ENCODE results near the gene CLC. TPM values are rescaled to one million over a fixed set of nuclear protein-coding genes. Genes with fewer than 3 reads are reported as not detected.

CLC gene
- not detected for total RNA-seq
- 0.35 TPM for polyA plus RNA-seq (2013, experiment 1 of 2)
- polyA plus RNA-seq (2013, experiment 2 of 2) = 0.53 TPM
- 0 to 71.0 (median 0.62) reads per million in 172 experiments for total RNA-seq

DNA sequence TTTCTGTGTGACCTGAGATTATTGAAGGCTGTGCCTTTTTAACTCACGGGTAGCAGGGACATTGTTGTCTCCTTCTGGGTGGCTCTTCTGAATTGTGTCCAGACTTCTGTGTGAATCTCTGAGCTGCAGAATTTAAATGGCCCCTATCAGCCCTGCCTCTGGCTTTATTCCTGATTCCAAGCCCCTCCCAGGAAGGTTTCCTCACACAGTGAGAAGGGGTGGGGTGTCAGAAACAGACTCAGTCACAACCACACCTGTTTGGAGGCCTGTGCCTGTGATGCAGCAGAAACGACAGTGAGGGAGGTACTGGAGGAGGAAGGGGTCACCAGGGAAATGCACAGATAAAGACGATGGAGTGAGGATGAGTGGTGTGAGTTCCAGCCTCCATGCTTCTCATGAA lies at the start of gene CLC:
Gene CLC (minus strand): TSS at position 139 of the 400 bp plus-strand sequence. CDS start 77 bp downstream, at position 62.
- no peak for ATAC-seq (ENCODE audit: poor library complexity)
- H3K27ac Mint-ChIP-seq = no peak within 1 kb of the TSS
- DNase-seq = no peak
- Histone ChIP-seq H3K4me1 (ENCODE audit: insufficient read depth, low read length) (peaks cover 10% of the 10 kb centered on the region), H3K27me3 (ENCODE audit: control insufficient read depth in 1 of 2, insufficient read depth in 2 of 2, low read length in 2 of 2) (peaks cover 0 to 4% of the 10 kb centered on the region in 2 experiments), H3K9me3 (ENCODE audit: control insufficient read depth in 1 of 2, insufficient read depth in 1 of 2, low read length in 2 of 2) (no peaks in the 10 kb centered on the region), H3K36me3 (ENCODE audit: insufficient read depth, low read length) (no peaks in the 10 kb centered on the region), H3K4me3 (ENCODE audit: low read length) (no peak within 1 kb of the TSS), H3K27ac (ENCODE audit: low read depth in 1 of 2, low read length in 2 of 2) (no peak within 1 kb of the TSS)
- H3K4me1 Mint-ChIP-seq (ENCODE audit: low read depth) = peaks cover 6% of the 10 kb centered on the region
- ChIA-PET CTCF (no interaction called here), POLR2A (no interaction called here)
- no peaks in the 10 kb centered on the region for H3K36me3 Mint-ChIP-seq (ENCODE audit: low read depth)
- TF ChIP-seq, protein P1, sequence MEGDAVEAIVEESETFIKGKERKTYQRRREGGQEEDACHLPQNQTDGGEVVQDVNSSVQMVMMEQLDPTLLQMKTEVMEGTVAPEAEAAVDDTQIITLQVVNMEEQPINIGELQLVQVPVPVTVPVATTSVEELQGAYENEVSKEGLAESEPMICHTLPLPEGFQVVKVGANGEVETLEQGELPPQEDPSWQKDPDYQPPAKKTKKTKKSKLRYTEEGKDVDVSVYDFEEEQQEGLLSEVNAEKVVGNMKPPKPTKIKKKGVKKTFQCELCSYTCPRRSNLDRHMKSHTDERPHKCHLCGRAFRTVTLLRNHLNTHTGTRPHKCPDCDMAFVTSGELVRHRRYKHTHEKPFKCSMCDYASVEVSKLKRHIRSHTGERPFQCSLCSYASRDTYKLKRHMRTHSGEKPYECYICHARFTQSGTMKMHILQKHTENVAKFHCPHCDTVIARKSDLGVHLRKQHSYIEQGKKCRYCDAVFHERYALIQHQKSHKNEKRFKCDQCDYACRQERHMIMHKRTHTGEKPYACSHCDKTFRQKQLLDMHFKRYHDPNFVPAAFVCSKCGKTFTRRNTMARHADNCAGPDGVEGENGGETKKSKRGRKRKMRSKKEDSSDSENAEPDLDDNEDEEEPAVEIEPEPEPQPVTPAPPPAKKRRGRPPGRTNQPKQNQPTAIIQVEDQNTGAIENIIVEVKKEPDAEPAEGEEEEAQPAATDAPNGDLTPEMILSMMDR (IDR thresholded peaks at IDR 0.05) = no peak
- intact Hi-C loops (cut with DNase I, micrococcal nuclease) = no loop called here
- H3K4me3 Mint-ChIP-seq = no peak within 1 kb of the TSS
- H3K27me3 Mint-ChIP-seq = peaks cover 28% of the 10 kb centered on the region
- no peaks in the 10 kb centered on the region for H3K9me3 Mint-ChIP-seq

DNA sequence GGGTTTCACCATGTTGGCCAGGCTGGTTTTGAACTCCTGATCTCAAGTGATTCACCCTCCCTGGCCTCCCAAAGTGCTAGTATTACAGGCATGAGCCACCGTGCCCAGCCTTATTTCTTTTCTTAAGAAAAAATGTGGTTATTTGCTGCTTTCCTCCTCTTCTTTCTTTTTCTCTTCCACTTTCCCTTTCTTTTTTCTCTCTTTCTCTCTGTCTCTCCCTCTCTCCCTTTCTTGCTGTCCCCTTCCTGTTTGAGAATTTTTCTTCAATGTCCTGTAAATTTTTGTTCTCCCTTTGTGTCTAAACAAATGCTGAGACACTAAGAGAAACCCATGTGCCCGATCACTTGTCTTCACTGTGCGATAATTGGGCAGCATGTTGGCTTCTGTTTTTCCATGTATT lies 43.1 kb upstream of the CLC start:
- no peak overlapping the region for H3K4me3 Mint-ChIP-seq
- Histone ChIP-seq H3K9me3 (ENCODE audit: control insufficient read depth in 1 of 2, insufficient read depth in 1 of 2, low read length in 2 of 2) (no peaks in the 10 kb centered on the region), H3K4me3 (ENCODE audit: low read length) (no peak overlapping the region), H3K4me1 (ENCODE audit: insufficient read depth, low read length) (no peaks in the 10 kb centered on the region), H3K27me3 (ENCODE audit: control insufficient read depth in 1 of 2, insufficient read depth in 2 of 2, low read length in 2 of 2) (peaks cover 13 to 18% of the 10 kb centered on the region in 2 experiments), H3K27ac (ENCODE audit: low read depth in 1 of 2, low read length in 2 of 2) (no peak overlapping the region), H3K36me3 (ENCODE audit: insufficient read depth, low read length) (no peaks in the 10 kb centered on the region)
- ATAC-seq (ENCODE audit: poor library complexity) (no peak), DNase-seq (no peak)
- H3K4me1 Mint-ChIP-seq (ENCODE audit: low read depth) = no peaks in the 10 kb centered on the region
- H3K27ac Mint-ChIP-seq = no peak overlapping the region
- ChIA-PET POLR2A (no interaction called here), CTCF (no interaction called here)
- intact Hi-C loops (cut with DNase I, micrococcal nuclease) = no loop called here
- no peaks in the 10 kb centered on the region for H3K36me3 Mint-ChIP-seq (ENCODE audit: low read depth)
- peaks cover 57% of the 10 kb centered on the region for H3K27me3 Mint-ChIP-seq
- TF ChIP-seq, protein P1 (IDR thresholded peaks at IDR 0.05) = no peak
- no peaks in the 10 kb centered on the region for H3K9me3 Mint-ChIP-seq

DNA sequence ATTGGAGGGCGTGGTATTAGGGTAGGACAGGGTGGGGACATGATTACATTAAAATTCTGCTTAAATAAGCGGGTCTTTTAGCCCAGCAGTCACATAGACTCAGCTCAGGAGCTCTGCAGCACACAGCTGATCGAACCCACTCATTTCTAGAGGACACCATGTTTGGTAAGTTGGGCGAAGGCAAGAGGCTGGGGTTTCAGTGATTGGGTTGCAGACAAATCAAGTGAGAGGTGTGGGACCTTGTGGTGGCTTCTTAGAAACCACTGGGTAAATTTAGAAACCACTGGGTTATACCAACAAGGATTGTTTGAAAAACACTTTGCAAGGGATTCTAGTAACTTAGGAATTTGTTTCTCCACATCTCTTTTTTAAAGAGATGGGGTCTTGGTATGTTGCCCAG lies 40.9 kb upstream of the CLC start, which contains the start of gene LEUTX:
Gene LEUTX (plus strand): TSS at position 92 of the 400 bp plus-strand sequence. CDS start 67 bp downstream, at position 159.
- Mint-ChIP-seq H3K36me3 (ENCODE audit: low read depth) (no peaks in the 10 kb centered on the region), H3K27ac (no peak within 1 kb of the TSS), H3K27me3 (peaks cover 43% of the 10 kb centered on the region), H3K4me1 (ENCODE audit: low read depth) (no peaks in the 10 kb centered on the region), H3K9me3 (no peaks in the 10 kb centered on the region), H3K4me3 (no peak within 1 kb of the TSS)
- no peak within 1 kb of the TSS for H3K4me3 ChIP-seq (ENCODE audit: low read length)
- TF ChIP-seq, protein P1 (IDR thresholded peaks at IDR 0.05) = no peak
- intact Hi-C loops (cut with DNase I, micrococcal nuclease) = no loop called here
- DNase-seq = no peak
- no peaks in the 10 kb centered on the region for H3K4me1 ChIP-seq (ENCODE audit: insufficient read depth, low read length)
- H3K27ac ChIP-seq (ENCODE audit: low read depth in 1 of 2, low read length in 2 of 2) = no peak within 1 kb of the TSS
- ATAC-seq (ENCODE audit: poor library complexity) = no peak
- ChIA-PET POLR2A (no interaction called here), CTCF (no interaction called here)
- no peaks in the 10 kb centered on the region for H3K36me3 ChIP-seq (ENCODE audit: insufficient read depth, low read length)
- no peaks in the 10 kb centered on the region for H3K9me3 ChIP-seq (ENCODE audit: control insufficient read depth in 1 of 2, insufficient read depth in 1 of 2, low read length in 2 of 2)
- no peaks in the 10 kb centered on the region for H3K27me3 ChIP-seq (ENCODE audit: control insufficient read depth in 1 of 2, insufficient read depth in 2 of 2, low read length in 2 of 2)
